ENCODE measurements around the gene LCN15.

Gene LCN15

GRCh38 chr9:136726631-136727191 lies 37.6 kb downstream of the LCN15 start:
- peak overlapping the region; percentile 100 for H3K4me3 ChIP-seq (ENCODE audit: insufficient read length, low read depth)
- H3K36me3 ChIP-seq (ENCODE audit: insufficient read depth, insufficient read length, low read length), result peaks cover 61% of the 10 kb centered on the region
- no peak for TF ChIP-seq ZNF274 (IDR thresholded peaks at IDR 0.05; ENCODE audit: low read depth, low read length)
- TF ChIP-seq SUZ12 (IDR thresholded peaks at IDR 0.05; ENCODE audit: extremely low read depth, insufficient read depth, insufficient read length), result no peak
- no peak for TF ChIP-seq YY1 (IDR thresholded peaks at IDR 0.05; ENCODE audit: insufficient read depth, insufficient read length)
- H3K9ac ChIP-seq (ENCODE audit: insufficient read length, low read depth), result peak overlapping the region; percentile 93
- no peaks in the 10 kb centered on the region for H3K9me3 ChIP-seq (ENCODE audit: insufficient read depth, low read length)
- H3K4me1 ChIP-seq (ENCODE audit: insufficient read depth, insufficient read length), result peaks cover 26% of the 10 kb centered on the region
- no peak for DNase-seq (ENCODE audit: low read depth, low spot score)
- H3K27me3 ChIP-seq (ENCODE audit: insufficient read depth, insufficient read length), result peaks cover 20% of the 10 kb centered on the region

- TF ChIP-seq ZNF274 (IDR thresholded peaks at IDR 0.05; ENCODE audit: low read depth, low read length) (no peak), YY1 (IDR thresholded peaks at IDR 0.05; ENCODE audit: insufficient read depth, insufficient read length) (no peak), SUZ12 (IDR thresholded peaks at IDR 0.05; ENCODE audit: extremely low read depth, insufficient read depth, insufficient read length) (no peak)
- H3K4me3 ChIP-seq (ENCODE audit: insufficient read length, low read depth), result peak overlapping the region; percentile 100
- no peak for DNase-seq (ENCODE audit: low read depth, low spot score)
- no peaks in the 10 kb centered on the region for H3K9me3 ChIP-seq (ENCODE audit: insufficient read depth, low read length)
- H3K9ac ChIP-seq (ENCODE audit: insufficient read length, low read depth), result peak overlapping the region; percentile 93
- H3K4me1 ChIP-seq (ENCODE audit: insufficient read depth, insufficient read length), result peaks cover 29% of the 10 kb centered on the region
- peaks cover 64% of the 10 kb centered on the region for H3K36me3 ChIP-seq (ENCODE audit: insufficient read depth, insufficient read length, low read length)
- peaks cover 20% of the 10 kb centered on the region for H3K27me3 ChIP-seq (ENCODE audit: insufficient read depth, insufficient read length)
Measured at GRCh38 chr9:136726118-136726517, 38.2 kb downstream of the LCN15 start.

GRCh38 chr9:136725612-136726011 lies 38.7 kb downstream of the LCN15 start:
- H3K9ac ChIP-seq (ENCODE audit: insufficient read length, low read depth), result peak overlapping the region; percentile 93
- TF ChIP-seq SUZ12 (IDR thresholded peaks at IDR 0.05; ENCODE audit: extremely low read depth, insufficient read depth, insufficient read length) (no peak), ZNF274 (IDR thresholded peaks at IDR 0.05; ENCODE audit: low read depth, low read length) (no peak), YY1 (IDR thresholded peaks at IDR 0.05; ENCODE audit: insufficient read depth, insufficient read length) (no peak)
- peak overlapping the region; percentile 100 for H3K4me3 ChIP-seq (ENCODE audit: insufficient read length, low read depth)
- DNase-seq (ENCODE audit: low read depth, low spot score), result no peak
- H3K27me3 ChIP-seq (ENCODE audit: insufficient read depth, insufficient read length), result peaks cover 20% of the 10 kb centered on the region
- H3K36me3 ChIP-seq (ENCODE audit: insufficient read depth, insufficient read length, low read length), result peaks cover 67% of the 10 kb centered on the region
- H3K9me3 ChIP-seq (ENCODE audit: insufficient read depth, low read length), result no peaks in the 10 kb centered on the region
- peaks cover 32% of the 10 kb centered on the region for H3K4me1 ChIP-seq (ENCODE audit: insufficient read depth, insufficient read length)

GRCh38 chr9:136724772-136725171 lies 39.5 kb downstream of the LCN15 start:
- Histone ChIP-seq H3K9me3 (ENCODE audit: insufficient read depth, low read length) (no peaks in the 10 kb centered on the region), H3K4me1 (ENCODE audit: insufficient read depth, insufficient read length) (peaks cover 34% of the 10 kb centered on the region), H3K4me3 (ENCODE audit: insufficient read length, low read depth) (no peak overlapping the region), H3K9ac (ENCODE audit: insufficient read length, low read depth) (no peak overlapping the region), H3K27me3 (ENCODE audit: insufficient read depth, insufficient read length) (peaks cover 16% of the 10 kb centered on the region), H3K36me3 (ENCODE audit: insufficient read depth, insufficient read length, low read length) (peaks cover 67% of the 10 kb centered on the region)
- DNase-seq (ENCODE audit: low read depth, low spot score), result no peak
- no peak for TF ChIP-seq YY1 (IDR thresholded peaks at IDR 0.05; ENCODE audit: insufficient read depth, insufficient read length)
- no peak for TF ChIP-seq SUZ12 (IDR thresholded peaks at IDR 0.05; ENCODE audit: extremely low read depth, insufficient read depth, insufficient read length)
- TF ChIP-seq ZNF274 (IDR thresholded peaks at IDR 0.05; ENCODE audit: low read depth, low read length), result no peak

- peaks cover 8% of the 10 kb centered on the region for H3K27me3 ChIP-seq (ENCODE audit: insufficient read depth, insufficient read length)
- H3K36me3 ChIP-seq (ENCODE audit: insufficient read depth, insufficient read length, low read length), result peaks cover 67% of the 10 kb centered on the region
- no peak overlapping the region for H3K4me3 ChIP-seq (ENCODE audit: insufficient read length, low read depth)
- no peaks in the 10 kb centered on the region for H3K9me3 ChIP-seq (ENCODE audit: insufficient read depth, low read length)
- no peak for DNase-seq (ENCODE audit: low read depth, low spot score)
- no peak for TF ChIP-seq ZNF274 (IDR thresholded peaks at IDR 0.05; ENCODE audit: low read depth, low read length)
- TF ChIP-seq YY1 (IDR thresholded peaks at IDR 0.05; ENCODE audit: insufficient read depth, insufficient read length), result no peak
- no peak for TF ChIP-seq SUZ12 (IDR thresholded peaks at IDR 0.05; ENCODE audit: extremely low read depth, insufficient read depth, insufficient read length)
- H3K9ac ChIP-seq (ENCODE audit: insufficient read length, low read depth), result no peak overlapping the region
- H3K4me1 ChIP-seq (ENCODE audit: insufficient read depth, insufficient read length), result peaks cover 32% of the 10 kb centered on the region
Measured at GRCh38 chr9:136723989-136724388, 40.3 kb downstream of the LCN15 start.

GRCh38 chr9:136723362-136723976 lies 40.8 kb downstream of the LCN15 start:
- TF ChIP-seq SUZ12 (IDR thresholded peaks at IDR 0.05; ENCODE audit: extremely low read depth, insufficient read depth, insufficient read length) (no peak), YY1 (IDR thresholded peaks at IDR 0.05; ENCODE audit: insufficient read depth, insufficient read length) (no peak), ZNF274 (IDR thresholded peaks at IDR 0.05; ENCODE audit: low read depth, low read length) (no peak)
- no peak for DNase-seq (ENCODE audit: low read depth, low spot score)
- no peaks in the 10 kb centered on the region for H3K9me3 ChIP-seq (ENCODE audit: insufficient read depth, low read length)
- peaks cover 3% of the 10 kb centered on the region for H3K27me3 ChIP-seq (ENCODE audit: insufficient read depth, insufficient read length)
- H3K4me3 ChIP-seq (ENCODE audit: insufficient read length, low read depth), result no peak overlapping the region
- no peak overlapping the region for H3K9ac ChIP-seq (ENCODE audit: insufficient read length, low read depth)
- peaks cover 67% of the 10 kb centered on the region for H3K36me3 ChIP-seq (ENCODE audit: insufficient read depth, insufficient read length, low read length)
- peaks cover 35% of the 10 kb centered on the region for H3K4me1 ChIP-seq (ENCODE audit: insufficient read depth, insufficient read length)

GRCh38 chr9:136722969-136723356 lies 41.4 kb downstream of the LCN15 start:
- no peak overlapping the region for H3K4me3 ChIP-seq (ENCODE audit: insufficient read length, low read depth)
- TF ChIP-seq YY1 (IDR thresholded peaks at IDR 0.05; ENCODE audit: insufficient read depth, insufficient read length) (no peak), SUZ12 (IDR thresholded peaks at IDR 0.05; ENCODE audit: extremely low read depth, insufficient read depth, insufficient read length) (no peak), ZNF274 (IDR thresholded peaks at IDR 0.05; ENCODE audit: low read depth, low read length) (no peak)
- no peaks in the 10 kb centered on the region for H3K27me3 ChIP-seq (ENCODE audit: insufficient read depth, insufficient read length)
- no peaks in the 10 kb centered on the region for H3K9me3 ChIP-seq (ENCODE audit: insufficient read depth, low read length)
- DNase-seq (ENCODE audit: low read depth, low spot score), result no peak
- peaks cover 67% of the 10 kb centered on the region for H3K36me3 ChIP-seq (ENCODE audit: insufficient read depth, insufficient read length, low read length)
- H3K4me1 ChIP-seq (ENCODE audit: insufficient read depth, insufficient read length), result peaks cover 35% of the 10 kb centered on the region
- H3K9ac ChIP-seq (ENCODE audit: insufficient read length, low read depth), result no peak overlapping the region

Measured in NT2/D1 (cell line).